ENCODE results near the gene SLC37A2.

- no peak for TF ChIP-seq EP300 (IDR thresholded peaks at IDR 0.05)
- no peak for TF ChIP-seq CTCF (IDR thresholded peaks at IDR 0.05)
- TF ChIP-seq POLR2A (IDR thresholded peaks at IDR 0.05) = no peak
- no peak for TF ChIP-seq POLR2AphosphoS5 (IDR thresholded peaks at IDR 0.05)
Observed at GRCh38 chr11:125036933-125037332, 26.2 kb upstream of the SLC37A2 start.
